Activated CD4-positive, alpha-beta T cell treated with anti-CD3 and anti-CD28 coated beads for 4 hours (primary cell): ENCODE results near the gene LTBP1.

Experiments
- DNase-seq, 2 donors: peaks; one replicate each; pipeline ENCODE4 v3.0.0-alpha.2; 2020

The LTBP1 gene

GRCh38 chr2:33083699-33084387 is 137.1 kb downstream of the LTBP1 start:
- no peak for DNase-seq

DNA sequence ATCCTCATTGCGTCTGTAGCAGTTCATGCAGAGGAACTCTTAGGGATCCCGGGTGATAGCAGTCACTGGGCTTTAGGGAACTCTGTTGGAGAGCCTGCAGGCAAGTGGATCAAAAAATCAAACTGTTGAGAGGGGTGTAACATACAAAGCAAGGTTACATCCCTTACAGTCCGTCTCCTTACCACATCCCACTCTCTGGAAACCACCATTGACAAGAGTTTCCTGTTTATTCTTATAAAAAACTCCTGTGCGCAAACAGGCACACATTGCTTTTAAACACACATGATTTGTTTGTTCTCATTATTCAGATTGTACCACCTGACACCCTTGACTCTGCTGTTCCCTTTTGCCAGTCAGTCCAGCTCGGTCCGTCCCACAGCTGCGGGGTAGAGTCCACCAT is 137.7 kb downstream of the LTBP1 start:
- DNase-seq = no peak

DNA sequence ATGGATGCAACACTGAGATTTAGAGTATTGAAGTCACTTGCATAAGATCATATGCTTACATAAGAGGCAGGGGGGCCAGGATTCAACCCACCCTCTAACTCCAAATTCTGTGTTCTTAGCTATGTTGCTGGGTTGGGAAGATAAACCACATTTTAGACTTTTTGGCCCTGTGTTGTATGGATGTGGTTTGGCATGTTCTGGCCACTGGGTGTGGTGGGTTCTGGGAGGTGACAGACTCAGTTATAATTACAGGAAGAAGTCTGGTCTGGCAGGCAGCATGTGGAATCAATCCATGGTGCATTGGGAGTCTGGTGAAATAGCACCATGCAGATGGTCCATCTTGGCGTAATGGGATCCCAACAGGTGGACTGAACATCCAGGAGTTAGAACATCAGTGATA is 138.9 kb downstream of the LTBP1 start:
- DNase-seq = no peak

- DNase-seq = no peak
These were observed 139.8 kb downstream of the LTBP1 start for GRCh38 chr2:33086400-33087015.

- no peak for DNase-seq
These were observed 143.9 kb downstream of the LTBP1 start for GRCh38 chr2:33090553-33091134.

DNA sequence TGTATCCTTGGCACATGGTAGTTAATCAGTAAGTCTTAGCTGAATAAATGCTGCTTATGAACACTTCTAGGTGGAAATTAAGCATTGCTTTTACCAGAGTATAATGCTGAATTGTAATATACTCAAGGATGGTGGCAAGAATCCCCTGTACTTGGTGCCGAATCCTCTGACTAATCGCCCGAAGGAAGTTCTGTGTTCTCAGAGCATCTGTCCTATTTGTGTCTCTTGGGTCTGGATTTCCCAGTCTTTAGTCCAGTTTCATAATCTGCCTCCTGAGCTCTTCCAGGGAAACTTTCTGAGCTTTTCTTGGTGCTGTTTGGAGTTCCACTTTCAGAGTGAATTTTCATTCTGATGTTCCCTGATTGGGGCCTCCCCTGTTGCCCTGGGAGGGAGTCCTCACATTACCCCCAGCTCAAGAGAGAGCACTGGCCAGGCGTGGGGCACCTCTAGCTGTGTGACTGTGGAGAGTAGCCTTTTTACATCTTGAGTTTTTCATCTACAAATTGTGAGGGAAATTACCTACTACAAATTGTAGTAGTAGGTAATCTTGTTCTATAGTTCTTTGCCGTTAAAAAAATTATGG is 144.9 kb downstream of the LTBP1 start:
- DNase-seq = no peak

- no peak for DNase-seq
These were observed 146.7 kb downstream of the LTBP1 start for GRCh38 chr2:33093283-33093993.

GRCh38 chr2:33094303-33094702 is 147.6 kb downstream of the LTBP1 start:
- DNase-seq = no peak

DNA sequence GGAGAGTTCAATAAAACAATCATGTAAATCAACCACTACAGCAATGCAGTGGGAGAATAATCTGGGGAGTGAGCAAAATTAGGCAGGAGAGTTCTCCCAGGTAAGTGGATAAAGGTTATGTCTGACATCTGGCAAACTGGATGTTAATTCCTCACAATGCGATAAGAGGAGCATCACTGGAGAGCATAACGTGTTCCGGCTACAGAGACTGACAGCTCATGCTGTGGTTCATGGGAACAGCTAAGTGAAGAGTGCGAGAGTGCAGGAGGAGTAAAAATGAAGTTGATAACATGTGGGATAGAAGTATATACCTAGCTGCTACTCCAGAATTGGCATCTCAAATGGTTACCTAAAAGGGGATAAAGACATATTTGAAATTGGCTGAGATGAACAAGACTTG is 153.2 kb downstream of the LTBP1 start:
- no peak for DNase-seq

- no peak for DNase-seq
These were observed 154.2 kb downstream of the LTBP1 start for GRCh38 chr2:33100921-33101320.

- DNase-seq = no peak
These were observed 157.4 kb downstream of the LTBP1 start for GRCh38 chr2:33104052-33104623.

- no peak for DNase-seq
These were observed 158.0 kb downstream of the LTBP1 start for GRCh38 chr2:33104726-33105125.

GRCh38 chr2:33106115-33106514 is 159.4 kb downstream of the LTBP1 start:
- DNase-seq = no peak

DNA sequence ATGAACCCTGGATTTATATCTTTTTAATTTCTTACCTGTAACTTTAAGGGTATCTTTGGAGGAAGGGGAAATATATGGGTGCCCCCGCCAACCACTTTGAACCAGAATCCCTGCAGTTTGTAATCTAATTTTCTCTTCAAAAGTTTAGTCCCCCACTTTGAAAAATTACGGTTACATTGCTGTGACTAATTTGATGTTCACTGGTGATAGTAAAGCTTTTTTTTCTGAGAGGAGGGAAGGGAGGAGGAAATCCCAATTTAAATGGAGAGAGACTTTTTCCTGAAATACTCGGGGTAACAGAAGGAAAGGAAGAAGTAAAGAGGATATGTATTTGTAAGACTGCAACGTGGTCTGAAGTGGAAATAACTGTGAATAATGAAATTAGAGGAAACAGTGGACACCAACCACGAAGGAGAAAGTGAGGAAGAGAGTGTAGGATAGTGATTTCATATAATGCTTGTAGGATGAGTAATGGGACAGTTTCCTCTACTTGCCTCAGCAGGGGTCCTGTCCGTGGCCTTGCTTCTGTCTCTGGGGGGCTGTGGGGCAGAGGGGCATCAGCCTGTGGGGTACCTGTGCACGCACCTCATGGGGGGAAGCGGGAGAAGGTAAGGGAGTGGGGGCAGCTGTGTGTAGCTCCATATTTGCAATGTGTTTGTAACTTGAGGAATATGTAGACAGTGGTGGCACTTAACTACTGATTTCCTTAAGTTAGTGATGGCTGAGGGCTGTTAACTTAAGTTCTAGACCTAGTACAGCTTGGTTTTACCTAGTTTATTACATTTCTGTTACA is 161.1 kb downstream of the LTBP1 start:
- DNase-seq = no peak

GRCh38 chr2:33108483-33109443 is 162.0 kb downstream of the LTBP1 start:
- no peak for DNase-seq

DNA sequence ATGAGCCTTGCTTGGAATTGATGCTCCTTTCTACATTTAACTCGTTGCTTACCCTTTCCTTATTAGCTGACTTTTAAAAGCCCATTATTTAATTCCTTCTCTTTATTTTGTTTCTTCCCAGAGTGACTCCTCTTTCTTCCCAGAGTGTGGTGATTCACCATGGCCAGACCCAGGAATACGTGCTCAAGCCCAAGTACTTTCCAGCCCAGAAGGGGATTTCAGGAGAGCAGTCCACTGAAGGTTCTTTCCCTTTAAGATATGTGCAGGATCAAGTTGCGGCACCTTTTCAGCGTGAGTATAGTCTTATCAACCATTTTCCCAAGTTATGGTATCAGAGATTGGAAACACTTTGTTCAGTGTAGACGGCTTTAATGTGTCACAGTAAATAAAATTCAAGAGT is 163.7 kb downstream of the LTBP1 start:
- DNase-seq = no peak

DNA sequence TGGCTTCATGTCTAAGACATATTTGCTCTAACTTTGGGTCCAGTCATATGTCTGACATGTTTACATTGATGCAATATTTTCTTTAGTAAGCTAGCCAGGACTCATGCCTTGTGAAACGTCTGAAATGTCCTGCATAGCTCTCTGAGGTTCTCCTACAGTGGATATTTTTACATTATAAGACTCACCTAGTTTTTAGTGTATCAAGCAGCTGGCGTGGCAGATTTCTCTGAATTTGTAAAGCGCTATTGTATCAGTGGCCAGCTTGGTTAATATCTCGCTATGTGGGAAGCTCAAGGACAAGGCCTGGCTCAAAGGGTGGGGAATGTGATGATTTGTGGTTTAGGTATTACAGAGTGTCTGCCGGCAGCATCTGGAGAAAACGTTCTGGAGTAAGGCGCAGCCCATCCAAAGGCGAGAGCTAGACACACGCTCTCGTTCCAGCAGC is 164.3 kb downstream of the LTBP1 start:
- DNase-seq = no peak

DNA sequence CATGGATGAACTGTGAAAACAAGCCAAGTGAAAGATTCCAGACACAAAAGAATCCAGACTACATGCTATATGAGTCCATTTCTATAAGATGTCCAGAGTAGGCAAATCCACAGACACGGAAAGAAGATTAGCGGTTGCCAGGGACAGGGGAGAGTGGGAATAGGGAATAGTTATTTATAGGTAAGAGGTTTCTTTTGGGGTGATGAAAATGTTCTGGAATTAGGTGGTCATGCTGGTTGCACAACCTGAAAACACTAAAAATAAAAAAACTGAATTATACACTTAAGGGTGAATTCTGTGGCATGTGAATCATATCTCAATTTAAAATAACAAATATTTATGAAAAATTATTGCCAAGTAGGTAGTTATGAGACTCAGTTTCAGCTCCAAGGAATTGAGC is 168.4 kb downstream of the LTBP1 start:
- DNase-seq = no peak

DNA sequence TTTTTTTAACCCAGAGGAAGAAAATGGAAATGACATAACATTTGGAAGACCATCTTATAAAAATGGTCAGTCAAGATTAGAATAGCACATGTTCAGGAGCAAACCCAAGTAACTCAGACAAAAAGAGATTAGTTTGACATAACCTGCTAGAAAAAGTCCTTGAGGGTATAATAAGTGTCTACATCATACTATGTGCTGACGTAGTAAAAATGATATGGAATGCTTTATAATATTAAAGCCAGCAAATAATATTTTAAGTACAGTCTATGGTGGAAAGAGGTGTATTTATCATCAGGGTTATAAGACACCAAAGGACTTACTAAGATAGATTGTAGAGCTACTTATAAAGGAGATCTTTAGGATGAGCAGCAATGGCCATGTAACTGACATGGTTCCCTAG is 169.0 kb downstream of the LTBP1 start:
- no peak for DNase-seq

GRCh38 chr2:33116799-33117198 is 170.0 kb downstream of the LTBP1 start:
- no peak for DNase-seq

DNA sequence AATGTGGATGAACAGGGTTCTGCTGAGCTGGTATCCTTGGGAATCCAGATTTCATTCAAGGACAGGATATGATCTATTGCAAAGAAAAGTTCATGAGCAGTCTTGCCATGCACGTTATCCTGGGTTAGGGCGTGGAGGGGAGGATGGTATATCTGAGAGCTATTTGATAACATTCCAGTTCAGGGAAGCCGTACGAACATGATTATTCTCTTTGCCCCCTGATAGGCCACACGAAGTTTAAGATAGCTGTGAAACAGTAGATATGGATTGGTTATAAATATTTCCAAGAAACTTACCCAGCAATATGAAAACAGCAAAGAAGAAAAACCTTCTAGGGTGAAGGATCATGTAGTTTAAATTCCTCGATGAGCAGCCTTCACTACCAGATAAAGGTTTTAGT is 171.9 kb downstream of the LTBP1 start:
- no peak for DNase-seq
